OCI-LY1 (cell line): ENCODE data around the gene PAX8.

Source experiments
- H2AFZ ChIP-seq: fragments of 200-600 bp; sonication (generic), shearing (Covaris generic); 2 replicates; pipeline ENCODE4 v1.6.0; 2014; ENCODE audit warnings: antibody characterized with exemption, mild to moderate bottlenecking, low read length
- H3F3A ChIP-seq: fragments of 200-600 bp; sonication (generic), shearing (Covaris generic); 2 replicates; pipeline ENCODE4 v1.6.0; 2014; ENCODE audit warnings: mild to moderate bottlenecking, antibody characterized with exemption, low read length, moderate library complexity; ENCODE audit not compliant: insufficient read depth
- H3K27ac ChIP-seq: fragments of 200-600 bp; sonication (generic); 2 replicates; pipeline ENCODE4 v1.5.1; 2014; ENCODE audit warnings: low read length, mixed run types, mild to moderate bottlenecking, low read depth; ENCODE audit not compliant: poor library complexity, severe bottlenecking
- H3K27me3 ChIP-seq: fragments of 200-600 bp; sonication (generic); 2 replicates; pipeline ENCODE4 v1.6.0; 2014; ENCODE audit warnings: antibody characterized with exemption, mild to moderate bottlenecking, low read length, moderate library complexity; ENCODE audit not compliant: insufficient read depth
- H3K36me3 ChIP-seq: fragments of 200-600 bp; sonication (generic); 2 replicates; pipeline ENCODE4 v1.6.1; 2014; ENCODE audit warnings: mild to moderate bottlenecking, antibody characterized with exemption, low read length, moderate library complexity, mixed read lengths; ENCODE audit not compliant: insufficient read depth
- H3K4me1 ChIP-seq: fragments of 200-600 bp; sonication (generic); 2 replicates; pipeline ENCODE4 v1.5.1; 2014; ENCODE audit warnings: mild to moderate bottlenecking, low read length, moderate library complexity; ENCODE audit not compliant: insufficient read depth, severe bottlenecking
- H3K4me2 ChIP-seq: fragments of 200-600 bp; sonication (generic), shearing (Covaris generic); 2 replicates; pipeline ENCODE4 v1.6.1; 2014; ENCODE audit warnings: low read length
- H3K4me3 ChIP-seq: fragments of 200-600 bp; sonication (generic); 2 replicates; pipeline ENCODE4 v1.5.1; 2014; ENCODE audit warnings: low read length, low read depth, mild to moderate bottlenecking, mixed read lengths; ENCODE audit not compliant: poor library complexity, severe bottlenecking
- H3K79me2 ChIP-seq: fragments of 200-600 bp; shearing (Covaris generic); 2 replicates; pipeline ENCODE4 v1.6.1; 2016; ENCODE audit warnings: mixed run types, low read length, mixed read lengths; ENCODE audit not compliant: insufficient read depth
- H3K9ac ChIP-seq: fragments of 200-600 bp; sonication (generic), shearing (Covaris generic); 2 replicates; pipeline ENCODE4 v1.6.1; 2014; ENCODE audit warnings: mild to moderate bottlenecking, low read length, mixed read lengths
- H3K9me2 ChIP-seq: fragments of 200-600 bp; sonication (generic), shearing (Covaris generic); 2 replicates; pipeline ENCODE4 v1.6.1; 2014; ENCODE audit warnings: low read depth, mild to moderate bottlenecking, low read length, mixed read lengths
- H3K9me3 ChIP-seq: fragments of 200-600 bp; shearing (Covaris generic); 2 replicates; pipeline ENCODE4 v1.6.1; 2014; ENCODE audit warnings: low read length, mixed read lengths
- H4K20me1 ChIP-seq: fragments of 200-600 bp; sonication (generic), shearing (Covaris generic); 2 replicates; pipeline ENCODE4 v1.6.0; 2016; ENCODE audit warnings: mild to moderate bottlenecking, low read length; ENCODE audit not compliant: insufficient read depth
- CTCF ChIP-seq: fragments of 200-600 bp; sonication (generic), shearing (Covaris generic); IDR thresholded peaks from 2 replicates; pipeline ENCODE4 v1.5.1; 2017; ENCODE audit warnings: mild to moderate bottlenecking, antibody characterized with exemption, low read length, moderate library complexity, mixed read lengths
- EZH2 ChIP-seq: fragments of 200-600 bp; sonication (generic), shearing (Covaris generic); IDR thresholded peaks from 2 replicates; pipeline ENCODE4 v1.8.0; 2017; ENCODE audit warnings: borderline replicate concordance, mixed run types, mild to moderate bottlenecking, antibody characterized with exemption, low read length, moderate library complexity, mixed read lengths

PAX8 gene

GRCh38 chr2:113179446-113180045 is 99.2 kb downstream of the PAX8 start:
- TF ChIP-seq CTCF, result no peak
- no peak for TF ChIP-seq EZH2
- Histone ChIP-seq H3K4me3 (no peak overlapping the region), H3K79me2 (peaks cover 5% of the 10 kb centered on the region; the same call in 1 of the 2 replicates)

GRCh38 chr2:113178891-113179290 is 99.8 kb downstream of the PAX8 start:
- H4K20me1 ChIP-seq, result no peaks in the 10 kb centered on the region
- H3K36me3 ChIP-seq, result peaks cover 45% of the 10 kb centered on the region; the same call in 1 of the 2 replicates
- no peak for TF ChIP-seq EZH2
- TF ChIP-seq CTCF, result no peak
- no peaks in the 10 kb centered on the region for H3K9me3 ChIP-seq
- no peak overlapping the region for H3K4me3 ChIP-seq
- peaks cover 10% of the 10 kb centered on the region; the same call in 1 of the 2 replicates for H3K79me2 ChIP-seq
- H3K4me2 ChIP-seq, result no peak overlapping the region
- H2AFZ ChIP-seq, result no peak overlapping the region
- H3K4me1 ChIP-seq, result peaks cover 47% of the 10 kb centered on the region
- no peak overlapping the region for H3K27ac ChIP-seq
- H3F3A ChIP-seq, result no peaks in the 10 kb centered on the region
- H3K9ac ChIP-seq, result no peak overlapping the region
- H3K9me2 ChIP-seq, result no peaks in the 10 kb centered on the region
- H3K27me3 ChIP-seq, result no peaks in the 10 kb centered on the region

More at GRCh38 chr2:113179446-113180045, 99.2 kb downstream of the PAX8 start:
- Histone ChIP-seq H3K4me1 (peaks cover 47% of the 10 kb centered on the region), H3K27ac (no peak overlapping the region), H3K9me2 (no peaks in the 10 kb centered on the region), H3F3A (no peaks in the 10 kb centered on the region), H2AFZ (no peak overlapping the region), H4K20me1 (no peaks in the 10 kb centered on the region), H3K27me3 (no peaks in the 10 kb centered on the region), H3K9ac (no peak overlapping the region), H3K36me3 (peaks cover 49% of the 10 kb centered on the region; the same call in 1 of the 2 replicates), H3K9me3 (no peaks in the 10 kb centered on the region), H3K4me2 (peak overlapping the region; percentile 31; the same call in 1 of the 2 replicates)

- Histone ChIP-seq H3K27me3 (no peaks in the 10 kb centered on the region), H3F3A (no peaks in the 10 kb centered on the region), H3K9me3 (no peaks in the 10 kb centered on the region), H3K4me2 (no peak overlapping the region), H3K4me3 (no peak overlapping the region), H3K4me1 (peaks cover 54% of the 10 kb centered on the region), H3K9ac (no peak overlapping the region), H3K79me2 (peaks cover 10% of the 10 kb centered on the region; the same call in 1 of the 2 replicates), H4K20me1 (no peaks in the 10 kb centered on the region), H3K36me3 (peaks cover 38% of the 10 kb centered on the region; the same call in 1 of the 2 replicates), H3K27ac (no peak overlapping the region), H2AFZ (no peak overlapping the region), H3K9me2 (no peaks in the 10 kb centered on the region)
- TF ChIP-seq CTCF, result no peak
- no peak for TF ChIP-seq EZH2
Measured at GRCh38 chr2:113178069-113178746, 100.5 kb downstream of the PAX8 start.
